ENCODE results near the gene BAG3. TPM values are rescaled to one million over a fixed set of nuclear protein-coding genes. Genes with fewer than 3 reads are reported as not detected.
"Not testable (repeated sequence)": the region's sequence is repeated elsewhere in the genome, so short reads cannot be mapped to it uniquely, and the experiment has no call there.

The BAG3 gene
- total RNA-seq (10 to 100 TPM; 14.4 to 17.8 TPM), polyA plus RNA-seq (10 to 100 TPM in 2 of 3 donors, 1 to 10 TPM in 1; 5.1 to 26.5 (median 12.5) TPM), total RNA-seq (16.9 to 49.1 (median 19.6) reads per million in 6 experiments)

DNA sequence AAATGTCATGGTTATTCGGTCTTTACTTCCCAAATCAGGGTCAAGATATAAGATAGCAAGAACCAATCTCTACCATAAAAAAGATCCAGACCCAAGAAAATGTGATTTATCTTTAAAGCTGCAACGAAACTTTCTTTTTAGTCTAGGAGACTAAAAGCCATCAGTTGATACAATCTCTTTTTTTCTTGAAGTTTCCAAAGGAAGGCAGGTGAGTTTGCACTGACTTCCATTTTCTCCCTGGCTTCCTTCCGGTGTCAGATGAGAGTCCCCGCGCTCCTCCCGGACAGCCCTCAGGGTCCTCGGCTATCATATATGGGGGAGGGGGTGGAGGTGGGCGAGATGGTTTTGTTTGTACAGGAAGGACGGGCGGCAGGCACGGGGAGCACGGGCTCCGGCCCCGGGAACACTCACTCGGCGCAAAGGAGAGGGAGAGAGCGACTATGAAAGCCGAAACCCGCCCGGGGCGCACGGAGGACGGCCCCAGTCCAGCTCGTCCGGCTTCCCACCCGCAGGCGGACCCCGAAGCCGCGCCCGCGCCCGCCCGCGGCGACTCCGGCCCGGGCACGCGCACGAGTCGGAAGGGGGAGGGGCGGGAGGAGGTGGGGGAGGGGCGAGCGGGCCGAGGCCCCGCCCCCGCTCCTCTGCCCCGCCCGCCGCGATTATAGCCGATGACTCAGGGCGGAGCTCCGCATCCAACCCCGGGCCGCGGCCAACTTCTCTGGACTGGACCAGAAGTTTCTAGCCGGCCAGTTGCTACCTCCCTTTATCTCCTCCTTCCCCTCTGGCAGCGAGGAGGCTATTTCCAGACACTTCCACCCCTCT lies at the start of gene BAG3:
Gene BAG3, plus strand, starts transcription at position 689 of the 822 bp plus-strand sequence. CDS start 296 bp downstream, outside the sequence.
- peaks cover 0 to 5% (median 0%) of the 10 kb centered on the region in 3 donors for H3K36me3 Mint-ChIP-seq
- H3K27ac Mint-ChIP-seq = peak within 1 kb of the TSS; percentile 90 to 99 (median 97)
- peaks cover 28 to 45% (median 44%) of the 10 kb centered on the region in 4 donors for H3K4me1 Mint-ChIP-seq
- peak within 1 kb of the TSS; percentile 94 to 99 (median 97) for H3K4me3 Mint-ChIP-seq
- H3K27me3 Mint-ChIP-seq = no peaks in the 10 kb centered on the region
- POLR2A ChIA-PET = interaction anchor here (0.6 to 2.0 kb wide), 10 partner anchors 23 to 231 kb away, joined by 3 to 12 read pairs (median 4); partner anchors contain the start of genes INPP5F, MCMBP and RGS10
- peaks cover 0 to 3% (median 0%) of the 10 kb centered on the region in 9 donors for H3K9me3 Mint-ChIP-seq
- peak; percentile 34 to 86 (median 72) for DNase-seq
- ATAC-seq = peak; percentile 57 to 64

DNA sequence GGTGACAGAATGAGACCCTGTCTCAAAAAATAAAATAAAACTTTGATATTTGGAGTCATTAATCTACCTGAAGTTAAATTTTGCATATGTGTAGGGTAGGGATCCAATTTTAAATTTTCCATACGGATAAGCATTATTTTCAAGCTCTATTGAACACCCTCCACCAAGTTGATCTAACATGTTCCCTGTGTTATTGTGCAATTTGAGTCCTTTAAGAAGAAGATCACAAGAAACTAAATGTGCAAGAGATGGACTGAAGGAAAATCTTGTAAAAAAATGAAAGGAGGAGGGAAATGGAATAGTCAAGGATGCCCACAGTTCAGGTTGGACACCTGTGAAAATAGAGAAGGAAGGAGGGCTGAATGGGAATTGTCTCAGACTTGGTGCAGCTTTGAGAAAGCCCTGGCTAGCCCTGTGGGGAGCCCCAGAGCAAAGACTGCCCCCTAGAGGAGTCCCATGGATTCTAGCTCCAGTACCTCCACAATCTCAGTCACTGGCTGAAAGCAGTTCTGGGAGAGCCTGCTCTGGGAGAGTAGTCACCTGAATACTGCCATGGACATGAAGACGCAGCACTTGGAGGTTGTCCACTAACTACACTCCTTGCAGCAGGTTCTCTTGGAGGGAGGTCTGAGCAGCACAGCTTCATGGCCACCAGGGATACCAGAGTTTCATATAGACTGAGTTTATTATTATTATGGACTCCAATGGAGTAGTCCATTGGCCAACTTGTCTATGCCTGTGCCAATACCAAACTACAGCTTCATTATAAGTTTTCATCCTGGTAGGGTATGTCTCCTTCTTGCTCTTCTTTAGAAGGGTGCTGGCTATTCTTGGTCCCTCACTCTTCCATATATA lies 48.7 kb upstream of the BAG3 start:
- no peak overlapping the region for H3K4me3 Mint-ChIP-seq
- peak in 4 of 10 donors; percentile 11 to 20 (median 13) for DNase-seq
- H3K4me1 Mint-ChIP-seq = peaks cover 5 to 13% (median 8%) of the 10 kb centered on the region in 4 donors
- no peaks in the 10 kb centered on the region for H3K36me3 Mint-ChIP-seq
- peak; percentile 58 to 62 for ATAC-seq
- no peaks in the 10 kb centered on the region for H3K9me3 Mint-ChIP-seq
- H3K27ac Mint-ChIP-seq = peak overlapping the region in 1 of 10 donors; percentile 11
- POLR2A ChIA-PET = interaction anchor here (1.0 kb wide), 1 partner anchor 60 kb away, joined by 3 read pairs; the partner anchor contains the start of gene RGS10
- H3K27me3 Mint-ChIP-seq = no peaks in the 10 kb centered on the region

DNA sequence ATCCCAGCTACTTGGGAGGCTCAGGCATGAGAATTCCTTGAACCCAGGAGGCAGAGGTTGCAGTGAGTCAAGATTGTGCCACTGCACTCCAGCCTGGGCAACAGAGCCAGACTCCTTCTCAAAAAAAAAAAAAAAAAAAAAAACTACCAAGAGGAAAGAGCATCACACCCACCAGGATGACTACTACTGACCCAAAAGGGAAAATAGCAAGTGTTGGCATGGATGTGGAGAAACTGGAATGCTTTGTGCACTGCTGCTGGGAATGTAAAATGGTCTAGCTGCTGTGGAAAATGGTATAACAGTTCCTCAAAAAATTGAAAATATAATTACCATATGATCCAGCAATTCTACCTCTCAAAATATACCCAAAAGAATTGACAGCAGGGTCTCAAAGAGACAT lies 46.7 kb upstream of the BAG3 start:
- Mint-ChIP-seq H3K4me1 (peaks cover 8 to 14% (median 11%) of the 10 kb centered on the region in 4 donors), H3K27ac (no peak overlapping the region), H3K9me3 (no peaks in the 10 kb centered on the region), H3K36me3 (no peaks in the 10 kb centered on the region), H3K27me3 (peaks cover 0 to 7% (median 0%) of the 10 kb centered on the region in 5 donors), H3K4me3 (no peak overlapping the region)
- DNase-seq (no peak), ATAC-seq (no peak)
- POLR2A ChIA-PET = no interaction called here

DNA sequence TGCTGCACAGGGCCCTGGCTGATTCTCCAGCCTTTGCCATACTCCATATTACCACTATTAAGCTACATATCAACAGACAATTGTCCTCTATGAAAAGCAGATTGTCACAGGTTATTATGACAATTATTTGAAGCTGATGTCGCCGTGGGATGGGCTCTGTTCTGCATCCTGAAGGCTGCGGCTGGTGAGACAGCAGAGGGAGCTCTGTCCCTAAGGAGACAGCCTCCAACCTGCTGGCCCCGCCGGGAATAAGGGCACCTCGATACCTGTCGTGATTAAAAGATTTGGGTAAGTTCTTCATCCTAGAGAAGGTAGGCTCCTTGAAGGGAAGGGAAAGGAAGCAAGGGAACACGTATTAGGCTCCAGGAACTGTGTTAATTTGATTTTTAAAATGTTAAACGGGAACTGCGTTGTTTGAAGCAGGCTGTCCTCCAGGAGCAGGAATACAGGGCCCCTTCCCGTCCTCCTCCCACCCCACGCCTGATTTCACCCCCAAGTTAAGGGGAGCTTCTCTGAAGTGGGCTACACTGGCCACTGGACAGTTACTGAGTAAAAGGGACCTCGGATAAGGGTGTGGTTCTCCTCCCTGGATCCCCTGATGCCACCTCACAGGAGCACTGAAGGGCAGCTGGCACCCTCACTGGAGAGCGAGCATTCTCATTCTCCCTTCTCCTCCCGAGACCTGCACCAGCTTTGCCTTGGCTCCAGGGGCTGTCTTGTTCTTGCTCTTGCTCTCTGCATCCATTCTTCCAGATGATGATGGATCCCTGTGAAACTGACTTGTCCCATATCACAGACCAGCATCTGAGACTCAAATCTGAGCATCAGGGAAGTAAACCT lies 42.6 kb upstream of the BAG3 start:
- peaks cover 0 to 9% (median 0%) of the 10 kb centered on the region in 5 donors for H3K27me3 Mint-ChIP-seq
- H3K4me1 Mint-ChIP-seq = peaks cover 6 to 14% (median 8%) of the 10 kb centered on the region in 4 donors
- peaks cover 0 to 4% (median 0%) of the 10 kb centered on the region in 3 donors for H3K36me3 Mint-ChIP-seq
- POLR2A ChIA-PET = interaction anchor here (0.9 kb wide), 1 partner anchor 44 kb away, joined by 3 read pairs; no protein-coding TSS in a partner anchor
- peak overlapping the region in 4 of 10 donors; percentile 57 to 71 (median 64) for H3K27ac Mint-ChIP-seq
- peaks cover 0 to 4% (median 0%) of the 10 kb centered on the region in 9 donors for H3K9me3 Mint-ChIP-seq
- H3K4me3 Mint-ChIP-seq = peak overlapping the region in 7 of 10 donors; percentile 22 to 55 (median 46)
- ATAC-seq = peak; percentile 48 to 65
- peak in 5 of 10 donors; percentile 11 to 64 (median 14) for DNase-seq

DNA sequence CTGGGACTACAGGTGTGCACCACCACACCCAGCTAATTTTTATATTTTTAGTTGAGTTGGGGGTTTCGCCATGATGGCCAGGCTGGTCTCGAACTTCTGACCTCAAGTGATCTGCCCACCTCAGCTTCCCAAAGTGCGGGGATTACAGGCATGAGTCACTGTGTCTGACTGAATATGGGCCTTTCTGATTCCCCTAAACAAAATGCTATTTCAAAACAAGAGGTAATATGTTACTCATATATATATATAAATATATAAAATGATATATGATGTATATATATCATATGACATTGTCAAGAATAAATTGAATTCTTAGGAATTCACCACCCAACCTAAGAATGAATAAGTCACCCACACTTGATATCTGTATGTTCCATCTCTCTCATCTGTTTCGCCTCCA lies 41.7 kb upstream of the BAG3 start:
- peaks cover 0 to 4% (median 0%) of the 10 kb centered on the region in 3 donors for H3K36me3 Mint-ChIP-seq
- H3K9me3 Mint-ChIP-seq = peaks cover 0 to 4% (median 0%) of the 10 kb centered on the region in 9 donors
- H3K27me3 Mint-ChIP-seq = peaks cover 0 to 9% (median 1%) of the 10 kb centered on the region in 5 donors
- peak overlapping the region in 1 of 10 donors; percentile 23 for H3K4me3 Mint-ChIP-seq
- DNase-seq (no peak), ATAC-seq (no peak)
- peaks cover 6 to 14% (median 7%) of the 10 kb centered on the region in 4 donors for H3K4me1 Mint-ChIP-seq
- H3K27ac Mint-ChIP-seq = peak overlapping the region in 1 of 10 donors; percentile 61
- POLR2A ChIA-PET = no interaction called here

DNA sequence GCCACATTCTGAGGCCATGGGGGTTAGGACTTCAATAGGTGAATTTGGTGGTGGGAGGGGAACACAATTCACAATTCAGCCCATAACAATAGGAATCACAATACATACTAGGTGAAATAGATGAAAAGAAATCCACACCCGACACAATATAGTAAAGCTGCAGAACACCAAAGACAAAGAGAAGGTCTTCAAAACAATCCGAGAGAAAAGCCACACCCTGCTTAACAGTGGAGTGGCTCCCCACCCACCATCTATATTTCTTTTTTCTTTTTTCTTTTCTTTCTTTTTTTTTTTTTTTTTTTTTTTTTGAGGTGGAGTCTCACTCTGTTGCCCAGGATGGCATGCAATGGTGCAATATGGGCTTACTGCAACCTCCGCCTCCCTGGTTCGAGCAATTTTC lies 39.7 kb upstream of the BAG3 start:
- no peak overlapping the region for H3K27ac Mint-ChIP-seq
- H3K4me3 Mint-ChIP-seq = no peak overlapping the region
- no peak for DNase-seq
- peaks cover 0 to 9% (median 1%) of the 10 kb centered on the region in 5 donors for H3K27me3 Mint-ChIP-seq
- H3K4me1 Mint-ChIP-seq = peaks cover 6 to 14% (median 7%) of the 10 kb centered on the region in 4 donors
- peaks cover 0 to 4% (median 0%) of the 10 kb centered on the region in 3 donors for H3K36me3 Mint-ChIP-seq
- no peak for ATAC-seq
- H3K9me3 Mint-ChIP-seq = peaks cover 0 to 4% (median 0%) of the 10 kb centered on the region in 9 donors
- POLR2A ChIA-PET = interaction anchor here (0.7 kb wide), 1 partner anchor 24 kb away, joined by 7 read pairs; no protein-coding TSS in a partner anchor

DNA sequence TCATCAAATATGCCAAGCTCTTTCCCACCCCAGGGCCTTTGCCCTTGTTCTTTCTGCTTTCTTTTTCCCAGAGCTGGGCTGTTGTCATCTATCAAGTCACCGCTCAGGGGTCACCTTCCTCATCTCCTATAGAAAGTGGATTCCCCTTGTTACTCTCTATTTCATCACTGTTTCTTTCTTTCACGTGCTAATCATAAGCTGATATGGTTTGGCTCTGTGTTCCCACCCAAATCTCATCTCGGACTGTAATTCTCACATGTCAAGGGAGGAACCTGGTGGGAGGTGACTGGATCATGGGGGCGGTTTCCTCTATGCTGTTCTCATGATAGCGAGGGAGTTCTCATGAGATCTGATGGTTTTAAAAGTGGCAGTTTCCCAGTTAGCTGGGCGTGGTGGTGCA lies 37.4 kb upstream of the BAG3 start:
- Mint-ChIP-seq H3K4me3 (no peak overlapping the region), H3K27me3 (peaks cover 0 to 9% (median 3%) of the 10 kb centered on the region in 5 donors), H3K9me3 (peaks cover 0 to 4% (median 0%) of the 10 kb centered on the region in 9 donors), H3K36me3 (peaks cover 0 to 4% (median 0%) of the 10 kb centered on the region in 3 donors), H3K27ac (peak overlapping the region in 1 of 10 donors; percentile 1), H3K4me1 (peaks cover 2 to 7% (median 5%) of the 10 kb centered on the region in 4 donors)
- POLR2A ChIA-PET = no interaction called here
- ATAC-seq = no peak
- no peak for DNase-seq

DNA sequence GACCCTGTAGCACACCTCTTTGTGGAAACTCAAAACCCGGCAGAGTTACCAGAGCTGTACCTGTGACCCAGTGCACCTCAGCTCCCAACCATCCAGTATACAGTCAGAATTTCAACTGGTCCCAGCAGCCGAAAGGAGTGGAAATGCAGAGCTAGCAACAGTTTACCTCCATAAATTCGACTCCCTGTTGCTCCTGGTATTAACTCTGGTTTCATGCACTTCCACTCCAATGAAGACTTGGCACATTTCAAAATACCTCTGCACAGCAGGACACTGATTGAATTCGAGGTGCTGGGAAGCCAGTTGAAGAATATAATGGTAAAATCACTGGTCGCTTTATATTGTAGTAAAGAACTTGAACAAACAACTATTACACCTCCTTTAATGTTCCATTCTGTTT lies 36.5 kb upstream of the BAG3 start:
- H3K4me3 Mint-ChIP-seq = no peak overlapping the region
- DNase-seq = no peak
- no peak for ATAC-seq
- peaks cover 0 to 4% (median 0%) of the 10 kb centered on the region in 9 donors for H3K9me3 Mint-ChIP-seq
- POLR2A ChIA-PET = no interaction called here
- H3K4me1 Mint-ChIP-seq = peaks cover 0 to 2% (median 0%) of the 10 kb centered on the region in 4 donors
- peaks cover 0 to 4% (median 0%) of the 10 kb centered on the region in 3 donors for H3K36me3 Mint-ChIP-seq
- H3K27ac Mint-ChIP-seq = no peak overlapping the region
- H3K27me3 Mint-ChIP-seq = peaks cover 0 to 9% (median 2%) of the 10 kb centered on the region in 5 donors

DNA sequence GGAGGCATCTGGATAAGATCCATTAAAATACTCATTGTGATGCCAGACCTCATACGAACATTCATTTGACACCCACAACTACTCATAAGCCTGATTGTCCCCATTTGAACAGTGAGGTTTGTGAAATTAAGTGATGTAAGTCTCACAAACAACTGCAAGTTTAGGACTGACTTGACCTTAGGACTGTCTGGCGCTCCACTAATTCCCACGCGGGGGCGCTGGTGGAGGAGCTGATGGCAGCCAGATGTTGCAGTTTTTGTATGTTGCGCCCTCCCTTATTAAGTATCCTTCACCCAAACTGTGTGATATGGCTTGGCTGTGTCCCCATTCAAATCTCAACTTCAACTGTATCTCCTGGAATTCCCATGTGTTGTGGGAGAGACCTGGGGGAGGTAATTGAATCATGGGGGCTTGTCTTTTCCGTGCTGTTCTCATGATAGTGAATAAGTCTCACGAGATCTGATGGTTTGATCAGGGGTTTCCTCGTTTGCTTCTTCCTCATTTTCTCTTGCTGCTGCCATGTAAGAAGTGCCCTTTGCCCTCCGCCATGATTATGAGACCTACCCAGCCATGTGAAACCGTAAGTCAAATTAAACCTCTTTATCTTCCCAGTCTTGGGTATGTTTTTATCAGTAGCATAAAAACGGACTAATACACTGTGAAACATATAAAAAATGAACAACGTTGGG lies 34.2 kb upstream of the BAG3 start:
- H3K9me3 Mint-ChIP-seq = no peaks in the 10 kb centered on the region
- H3K27me3 Mint-ChIP-seq = peaks cover 0 to 6% (median 1%) of the 10 kb centered on the region in 5 donors
- no peaks in the 10 kb centered on the region for H3K36me3 Mint-ChIP-seq
- H3K4me1 Mint-ChIP-seq = peaks cover 0 to 3% (median 1%) of the 10 kb centered on the region in 4 donors
- no peak overlapping the region for H3K27ac Mint-ChIP-seq
- H3K4me3 Mint-ChIP-seq = no peak overlapping the region
- no peak for ATAC-seq
- DNase-seq = peak in 1 of 10 donors; percentile 7
- POLR2A ChIA-PET = no interaction called here

DNA sequence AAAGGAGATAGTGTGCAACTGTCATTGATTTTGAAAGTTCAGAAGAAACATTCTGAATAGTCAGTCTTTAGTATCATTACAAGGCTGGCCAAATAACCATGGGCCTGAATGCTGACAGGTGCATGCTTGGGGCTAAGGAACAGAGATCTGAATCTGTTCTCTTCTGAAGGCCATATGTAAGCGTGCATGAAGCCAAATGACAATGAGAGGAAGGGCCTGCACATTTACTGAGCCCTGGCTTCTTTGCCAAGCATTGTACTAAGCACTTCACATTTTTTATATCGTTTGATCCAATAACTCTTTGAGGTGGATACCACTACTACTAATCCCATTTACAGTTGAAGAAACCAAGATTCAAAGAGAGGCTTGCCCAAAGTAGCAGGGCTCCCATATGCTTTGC lies 32.0 kb upstream of the BAG3 start:
- no peak for DNase-seq
- H3K27me3 Mint-ChIP-seq = peaks cover 0 to 3% (median 0%) of the 10 kb centered on the region in 5 donors
- peaks cover 0 to 3% (median 1%) of the 10 kb centered on the region in 4 donors for H3K4me1 Mint-ChIP-seq
- no peak overlapping the region for H3K4me3 Mint-ChIP-seq
- H3K36me3 Mint-ChIP-seq = no peaks in the 10 kb centered on the region
- no peak overlapping the region for H3K27ac Mint-ChIP-seq
- ATAC-seq = no peak
- no peaks in the 10 kb centered on the region for H3K9me3 Mint-ChIP-seq
- POLR2A ChIA-PET = no interaction called here

DNA sequence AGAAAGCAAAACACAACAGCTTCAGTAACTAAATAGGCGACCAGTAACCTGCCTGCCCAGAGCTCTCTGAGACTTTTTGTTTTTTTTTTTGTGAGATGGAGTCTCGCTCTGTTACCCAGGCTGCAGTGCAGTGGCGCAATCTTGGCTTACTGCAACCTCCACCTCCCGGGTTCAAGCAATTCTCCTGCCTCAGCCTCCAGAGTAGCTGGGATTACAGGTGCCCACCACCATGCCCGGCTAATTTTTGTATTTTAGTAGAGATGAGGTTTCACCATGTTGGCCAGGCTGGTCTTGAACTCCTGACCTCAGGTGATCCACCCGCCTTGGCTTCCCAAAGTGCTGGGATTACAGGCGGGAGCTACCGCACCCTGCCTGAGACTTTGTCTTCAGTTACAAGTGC lies 31.4 kb upstream of the BAG3 start:
- DNase-seq, H3K9me3 Mint-ChIP-seq, H3K4me1 Mint-ChIP-seq, ATAC-seq, H3K27me3 Mint-ChIP-seq, H3K4me3 Mint-ChIP-seq, POLR2A ChIA-PET, H3K36me3 Mint-ChIP-seq: not testable (repeated sequence)
- H3K27ac Mint-ChIP-seq = peak overlapping the region in 1 of 10 donors; percentile 73

All from naive thymus-derived CD8-positive, alpha-beta T cell (primary cell).